ENCODE measurements around the gene PDK1.

Gene PDK1

GRCh38 chr2:172609488-172609887, 53.6 kb downstream of the PDK1 start:
- Mint-ChIP-seq H3K36me3 (ENCODE audit: low read depth) (peaks cover 63% of the 10 kb centered on the region), H3K27me3 (ENCODE audit: low read depth, poor library complexity) (peaks cover 5% of the 10 kb centered on the region), H3K4me3 (no peak overlapping the region), H3K4me1 (no peaks in the 10 kb centered on the region), H3K27ac (no peak overlapping the region), H3K9me3 (no peaks in the 10 kb centered on the region)
- no peak for DNase-seq
- TF ChIP-seq, protein P1, sequence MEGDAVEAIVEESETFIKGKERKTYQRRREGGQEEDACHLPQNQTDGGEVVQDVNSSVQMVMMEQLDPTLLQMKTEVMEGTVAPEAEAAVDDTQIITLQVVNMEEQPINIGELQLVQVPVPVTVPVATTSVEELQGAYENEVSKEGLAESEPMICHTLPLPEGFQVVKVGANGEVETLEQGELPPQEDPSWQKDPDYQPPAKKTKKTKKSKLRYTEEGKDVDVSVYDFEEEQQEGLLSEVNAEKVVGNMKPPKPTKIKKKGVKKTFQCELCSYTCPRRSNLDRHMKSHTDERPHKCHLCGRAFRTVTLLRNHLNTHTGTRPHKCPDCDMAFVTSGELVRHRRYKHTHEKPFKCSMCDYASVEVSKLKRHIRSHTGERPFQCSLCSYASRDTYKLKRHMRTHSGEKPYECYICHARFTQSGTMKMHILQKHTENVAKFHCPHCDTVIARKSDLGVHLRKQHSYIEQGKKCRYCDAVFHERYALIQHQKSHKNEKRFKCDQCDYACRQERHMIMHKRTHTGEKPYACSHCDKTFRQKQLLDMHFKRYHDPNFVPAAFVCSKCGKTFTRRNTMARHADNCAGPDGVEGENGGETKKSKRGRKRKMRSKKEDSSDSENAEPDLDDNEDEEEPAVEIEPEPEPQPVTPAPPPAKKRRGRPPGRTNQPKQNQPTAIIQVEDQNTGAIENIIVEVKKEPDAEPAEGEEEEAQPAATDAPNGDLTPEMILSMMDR (IDR thresholded peaks at IDR 0.05) = no peak

GRCh38 chr2:172612051-172612450, 56.2 kb downstream of the PDK1 start:
- Mint-ChIP-seq H3K36me3 (ENCODE audit: low read depth) (peaks cover 57% of the 10 kb centered on the region), H3K27me3 (ENCODE audit: low read depth, poor library complexity) (peaks cover 5% of the 10 kb centered on the region), H3K9me3 (no peaks in the 10 kb centered on the region), H3K27ac (no peak overlapping the region), H3K4me3 (no peak overlapping the region), H3K4me1 (no peaks in the 10 kb centered on the region)
- no peak for DNase-seq
- TF ChIP-seq, protein P1 (IDR thresholded peaks at IDR 0.05) = no peak

DNA sequence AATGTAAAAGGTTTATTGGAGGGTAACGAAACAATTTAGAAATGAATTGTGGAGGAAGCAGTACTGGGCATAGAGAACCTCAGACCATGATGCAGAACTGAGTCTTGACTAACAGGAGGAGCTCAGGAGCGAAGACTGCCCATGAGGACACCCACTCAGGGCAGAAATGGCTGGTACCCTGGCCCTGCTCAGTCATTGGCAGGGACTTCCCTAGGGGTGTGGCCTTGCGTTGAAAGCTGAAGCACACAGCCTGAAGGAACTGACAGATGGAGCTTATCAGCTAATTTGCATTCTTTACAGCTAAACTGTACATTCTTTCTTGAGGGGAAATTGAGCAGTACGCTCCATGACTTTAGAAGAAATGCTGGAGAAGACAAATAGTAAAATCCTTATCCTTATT, 57.1 kb downstream of the PDK1 start:
- H3K4me3 Mint-ChIP-seq = no peak overlapping the region
- peaks cover 51% of the 10 kb centered on the region for H3K36me3 Mint-ChIP-seq (ENCODE audit: low read depth)
- no peak for DNase-seq
- no peaks in the 10 kb centered on the region for H3K4me1 Mint-ChIP-seq
- H3K27me3 Mint-ChIP-seq (ENCODE audit: low read depth, poor library complexity) = peaks cover 5% of the 10 kb centered on the region
- H3K27ac Mint-ChIP-seq = no peak overlapping the region
- no peaks in the 10 kb centered on the region for H3K9me3 Mint-ChIP-seq
- TF ChIP-seq, protein P1 (IDR thresholded peaks at IDR 0.05) = no peak

- TF ChIP-seq, protein P1 (IDR thresholded peaks at IDR 0.05) = no peak
- H3K36me3 Mint-ChIP-seq (ENCODE audit: low read depth) = peaks cover 51% of the 10 kb centered on the region
- H3K27ac Mint-ChIP-seq = no peak overlapping the region
- H3K27me3 Mint-ChIP-seq (ENCODE audit: low read depth, poor library complexity) = peaks cover 5% of the 10 kb centered on the region
- no peaks in the 10 kb centered on the region for H3K9me3 Mint-ChIP-seq
- H3K4me3 Mint-ChIP-seq = no peak overlapping the region
- DNase-seq = no peak
- H3K4me1 Mint-ChIP-seq = no peaks in the 10 kb centered on the region
Observed at GRCh38 chr2:172613615-172614231, 57.8 kb downstream of the PDK1 start.

DNA sequence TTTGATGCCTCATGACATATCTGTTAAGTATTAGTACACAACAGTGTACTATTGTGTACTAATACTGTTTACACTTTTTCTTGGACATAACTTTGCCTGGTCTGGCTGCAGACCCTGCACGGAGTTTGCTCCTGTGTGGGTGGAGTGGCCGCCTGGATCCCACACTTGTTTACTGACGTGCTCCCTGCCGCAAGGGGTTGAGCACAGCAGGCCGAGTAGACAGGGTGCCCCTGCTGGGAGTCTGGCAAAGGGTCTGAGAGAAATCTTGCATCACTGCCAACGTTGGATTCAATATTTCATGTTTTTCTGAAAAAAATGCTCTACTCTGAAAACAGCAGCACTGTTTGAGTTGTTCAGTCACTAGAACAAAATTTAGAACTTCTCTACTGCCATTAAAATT, 59.0 kb downstream of the PDK1 start:
- H3K9me3 Mint-ChIP-seq = no peaks in the 10 kb centered on the region
- H3K4me1 Mint-ChIP-seq = no peaks in the 10 kb centered on the region
- no peak for DNase-seq
- peaks cover 5% of the 10 kb centered on the region for H3K27me3 Mint-ChIP-seq (ENCODE audit: low read depth, poor library complexity)
- TF ChIP-seq, protein P1 (IDR thresholded peaks at IDR 0.05) = no peak
- no peak overlapping the region for H3K27ac Mint-ChIP-seq
- H3K36me3 Mint-ChIP-seq (ENCODE audit: low read depth) = peaks cover 48% of the 10 kb centered on the region
- H3K4me3 Mint-ChIP-seq = no peak overlapping the region

- H3K36me3 Mint-ChIP-seq (ENCODE audit: low read depth) = peaks cover 43% of the 10 kb centered on the region
- no peaks in the 10 kb centered on the region for H3K27me3 Mint-ChIP-seq (ENCODE audit: low read depth, poor library complexity)
- H3K4me1 Mint-ChIP-seq = no peaks in the 10 kb centered on the region
- no peak for DNase-seq
- no peak overlapping the region for H3K27ac Mint-ChIP-seq
- H3K4me3 Mint-ChIP-seq = no peak overlapping the region
- peaks cover 2% of the 10 kb centered on the region for H3K9me3 Mint-ChIP-seq
- TF ChIP-seq, protein P1 (IDR thresholded peaks at IDR 0.05) = no peak
Observed at GRCh38 chr2:172615727-172616261, 59.9 kb downstream of the PDK1 start.
